ENCODE results near the gene OR1N1.

GRCh38 chr9:122510502-122510901 lies 16.6 kb downstream of the OR1N1 start, which contains the start of gene OR1J2:
- no peak for TF ChIP-seq CTCF (conservative IDR thresholded peaks at IDR 0.05; ENCODE audit: low read depth in 2 of 2)
- TF ChIP-seq EZH2phosphoT487 (IDR thresholded peaks at IDR 0.05; ENCODE audit: unreplicated experiment) = no peak
- no peak for TF ChIP-seq EZH2 (IDR thresholded peaks at IDR 0.05; ENCODE audit: low read depth, unreplicated experiment)
- TF ChIP-seq, protein P1, sequence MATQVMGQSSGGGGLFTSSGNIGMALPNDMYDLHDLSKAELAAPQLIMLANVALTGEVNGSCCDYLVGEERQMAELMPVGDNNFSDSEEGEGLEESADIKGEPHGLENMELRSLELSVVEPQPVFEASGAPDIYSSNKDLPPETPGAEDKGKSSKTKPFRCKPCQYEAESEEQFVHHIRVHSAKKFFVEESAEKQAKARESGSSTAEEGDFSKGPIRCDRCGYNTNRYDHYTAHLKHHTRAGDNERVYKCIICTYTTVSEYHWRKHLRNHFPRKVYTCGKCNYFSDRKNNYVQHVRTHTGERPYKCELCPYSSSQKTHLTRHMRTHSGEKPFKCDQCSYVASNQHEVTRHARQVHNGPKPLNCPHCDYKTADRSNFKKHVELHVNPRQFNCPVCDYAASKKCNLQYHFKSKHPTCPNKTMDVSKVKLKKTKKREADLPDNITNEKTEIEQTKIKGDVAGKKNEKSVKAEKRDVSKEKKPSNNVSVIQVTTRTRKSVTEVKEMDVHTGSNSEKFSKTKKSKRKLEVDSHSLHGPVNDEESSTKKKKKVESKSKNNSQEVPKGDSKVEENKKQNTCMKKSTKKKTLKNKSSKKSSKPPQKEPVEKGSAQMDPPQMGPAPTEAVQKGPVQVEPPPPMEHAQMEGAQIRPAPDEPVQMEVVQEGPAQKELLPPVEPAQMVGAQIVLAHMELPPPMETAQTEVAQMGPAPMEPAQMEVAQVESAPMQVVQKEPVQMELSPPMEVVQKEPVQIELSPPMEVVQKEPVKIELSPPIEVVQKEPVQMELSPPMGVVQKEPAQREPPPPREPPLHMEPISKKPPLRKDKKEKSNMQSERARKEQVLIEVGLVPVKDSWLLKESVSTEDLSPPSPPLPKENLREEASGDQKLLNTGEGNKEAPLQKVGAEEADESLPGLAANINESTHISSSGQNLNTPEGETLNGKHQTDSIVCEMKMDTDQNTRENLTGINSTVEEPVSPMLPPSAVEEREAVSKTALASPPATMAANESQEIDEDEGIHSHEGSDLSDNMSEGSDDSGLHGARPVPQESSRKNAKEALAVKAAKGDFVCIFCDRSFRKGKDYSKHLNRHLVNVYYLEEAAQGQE (IDR thresholded peaks at IDR 0.05; ENCODE audit: unreplicated experiment) = no peak
- TF ChIP-seq POLR2AphosphoS5 (IDR thresholded peaks at IDR 0.05; ENCODE audit: low read depth) = no peak
- TF ChIP-seq ZNF331 (CRISPR knock-in tag; IDR thresholded peaks at IDR 0.05; ENCODE audit: low read depth) = no peak
- TF ChIP-seq JUNB (IDR thresholded peaks at IDR 0.05; ENCODE audit: unreplicated experiment) = no peak
- TF ChIP-seq ETS1 (IDR thresholded peaks at IDR 0.05) = no peak
- TF ChIP-seq NANOG (IDR thresholded peaks at IDR 0.05; ENCODE audit: borderline replicate concordance) = no peak
- TF ChIP-seq ZNF114 (CRISPR knock-in tag; IDR thresholded peaks at IDR 0.05) = no peak
- TF ChIP-seq STAT1 (IDR thresholded peaks at IDR 0.05; ENCODE audit: unreplicated experiment) = no peak
- no peak for TF ChIP-seq CREB1 (CRISPR knock-in tag; IDR thresholded peaks at IDR 0.05; ENCODE audit: low read depth)
- TF ChIP-seq ZNF462 (CRISPR knock-in tag; IDR thresholded peaks at IDR 0.05) = no peak
